Adrenal gland (tissue), 12 donors: ENCODE results near the gene CD274. TPM values are rescaled to one million over a fixed set of nuclear protein-coding genes. Genes with fewer than 3 reads are reported as not detected.

Experiments used
- DNase-seq, 7 donors: peaks; one replicate each; pipeline ENCODE4 v3.0.0-alpha.2; 2019 to 2020
- H3K27ac ChIP-seq, 5 donors: fragments of 200-600 bp; sonication (generic) in 4 of 5; 1 replicate in 3 of 5; 2 replicates in 2 of 5; pipeline versions ENCODE4 v1.5.1 to v1.8.0; 2016 to 2020; ENCODE audit warnings: mild to moderate bottlenecking in 1 of 5
- H3K27me3 ChIP-seq: fragments of 200-600 bp; 2 replicates; pipeline ENCODE4 v1.8.0; 2021
- H3K36me3 ChIP-seq, 2 donors: fragments of 200-600 bp; replicated peaks in 1 of 2; 1 replicate in 1 of 2; 2 replicates in 1 of 2; pipeline versions ENCODE4 v1.5.1 to v1.8.0; 2018 to 2022
- H3K4me1 ChIP-seq, 2 donors: fragments of 200-600 bp; replicated peaks in 1 of 2; 1 replicate in 1 of 2; 2 replicates in 1 of 2; pipeline versions ENCODE4 v1.5.1 to v1.8.0; 2018 to 2021
- H3K4me3 ChIP-seq, 4 donors: fragments of 200-600 bp; sonication (generic) in 3 of 4; one replicate each; pipeline ENCODE4 v1.5.1; 2016 to 2018
- H3K9me3 ChIP-seq, 3 donors: fragments of 200-600 bp; sonication (generic) in 1 of 3; replicated peaks in 1 of 3; 1 replicate in 2 of 3; 2 replicates in 1 of 3; pipeline versions ENCODE4 v1.5.1 to v1.8.0; 2016 to 2021
- POLR2A ChIP-seq, 2 donors: fragments of 450-650 bp; IDR thresholded peaks; one replicate each; pipeline ENCODE4 v1.6.1; 2017; ENCODE audit warnings: antibody characterized with exemption in 2 of 2, mild to moderate bottlenecking in 2 of 2, moderate library complexity in 1 of 2
- WGBS, 4 donors: extraction: QIAGEN DNeasy Blood & Tissue Kit in 2 of 4; methylation state at CpG; one replicate each; pipeline versions ENCODE4 v1.1.5 to v1.1.7; 2013 to 2017; 5-methylcytosine and 5-hydroxymethylcytosine counted together
- intact Hi-C, 2 donors: fragments of 100-400 bp; cut with DNase I; formaldehyde crosslinking; loops; one replicate each; pipeline versions ENCODE4 v1.14.1 to v1.15.0; 2022 to 2023
- polyA plus RNA-seq, 3 donors: library from polyadenylated mRNA; stranded (reverse); fragments of 200-250 nt in 2 of 3; fragments of 350-450 nt in 1 of 3; fragmentation: Illumina TruSeq in 1 of 3; extraction: RNeasy Lipid Tissue Mini Kit (QIAGEN cat#74804) in 1 of 3; gene quantifications; one replicate each; pipeline ENCODE4 v1.2.3, GENCODE V29; 2013 to 2014
- total RNA-seq, 9 donors: library from RNA; depleted of rRNA in 4 of 9; stranded (reverse); fragments of >200 nt in 4 of 9; fragments of 120-200 nt in 1 of 9; fragmentation: NEBNext Ultra II Directional in 1 of 9; extraction: Animal tissue kit (Norgen Biotek cat#: 25700) in 1 of 9; gene quantifications; one replicate each; pipeline versions ENCODE4 v1.1.0 to v1.2.4, GENCODE V29; 2013 to 2023
- TF ChIP-seq, protein P1 (sequence below), 6 experiments: fragments of 450-650 bp in 4 of 6; fragments of 200-600 bp in 2 of 6; sonication (generic) in 1 of 6; IDR thresholded peaks; 1 replicate in 5 of 6; 2 replicates in 1 of 6; pipeline versions ENCODE4 v1.5.1 to v1.8.0; 2016 to 2021; ENCODE audit warnings: antibody characterized with exemption in 6 of 6, mild to moderate bottlenecking in 2 of 6, moderate library complexity in 1 of 6
- donor health status: healthy with polysubstance abuse.
- donor health status: Bipolar disorder and iron deficiency.
- donor health status: DM: yes; HTN: yes; CAD: no.
- donor health status: DM: no; HTN: no; CAD: no.
- donor health status: DM: no; HTN: no; CAD: no.
- donor health status: DM: yes; HTN: yes; CAD: no.

Gene CD274
- total and polyA plus RNA-seq, 12 donors, result 0.66 to 5.8 (median 2.0) TPM

DNA sequence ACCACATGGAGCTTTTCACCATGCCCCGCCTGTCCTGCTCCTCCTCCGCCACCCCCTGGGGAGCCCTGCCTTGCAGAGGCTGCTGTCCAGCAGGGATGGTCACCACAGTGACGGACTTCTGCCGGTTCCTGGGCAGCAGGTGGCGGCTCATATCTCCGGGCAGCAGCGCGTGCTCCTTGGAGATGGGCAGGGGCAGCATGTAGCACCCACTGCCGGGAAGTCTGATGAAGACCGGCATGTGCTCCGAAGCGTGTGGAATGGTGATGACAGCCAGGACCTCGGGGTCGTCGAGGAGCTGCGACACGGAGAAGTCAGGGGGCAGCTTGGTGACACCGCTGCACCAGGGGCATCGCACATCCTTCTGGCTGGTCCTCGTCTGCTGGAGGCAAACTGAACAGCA, 31.9 kb upstream of the CD274 start:
- WGBS, 4 donors, result 92 to 98% (median 94%) methylated on average over 14 to 20 of the region's 20 CpGs
- DNase-seq, result no peak
- TF ChIP-seq POLR2A (IDR thresholded peaks at IDR 0.05), result no peak
- TF ChIP-seq, protein P1, sequence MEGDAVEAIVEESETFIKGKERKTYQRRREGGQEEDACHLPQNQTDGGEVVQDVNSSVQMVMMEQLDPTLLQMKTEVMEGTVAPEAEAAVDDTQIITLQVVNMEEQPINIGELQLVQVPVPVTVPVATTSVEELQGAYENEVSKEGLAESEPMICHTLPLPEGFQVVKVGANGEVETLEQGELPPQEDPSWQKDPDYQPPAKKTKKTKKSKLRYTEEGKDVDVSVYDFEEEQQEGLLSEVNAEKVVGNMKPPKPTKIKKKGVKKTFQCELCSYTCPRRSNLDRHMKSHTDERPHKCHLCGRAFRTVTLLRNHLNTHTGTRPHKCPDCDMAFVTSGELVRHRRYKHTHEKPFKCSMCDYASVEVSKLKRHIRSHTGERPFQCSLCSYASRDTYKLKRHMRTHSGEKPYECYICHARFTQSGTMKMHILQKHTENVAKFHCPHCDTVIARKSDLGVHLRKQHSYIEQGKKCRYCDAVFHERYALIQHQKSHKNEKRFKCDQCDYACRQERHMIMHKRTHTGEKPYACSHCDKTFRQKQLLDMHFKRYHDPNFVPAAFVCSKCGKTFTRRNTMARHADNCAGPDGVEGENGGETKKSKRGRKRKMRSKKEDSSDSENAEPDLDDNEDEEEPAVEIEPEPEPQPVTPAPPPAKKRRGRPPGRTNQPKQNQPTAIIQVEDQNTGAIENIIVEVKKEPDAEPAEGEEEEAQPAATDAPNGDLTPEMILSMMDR (IDR thresholded peaks at IDR 0.05), result no peak
- Histone ChIP-seq H3K4me3 (no peak overlapping the region), H3K36me3 (no peaks in the 10 kb centered on the region), H3K27ac (no peak overlapping the region), H3K9me3 (no peaks in the 10 kb centered on the region), H3K4me1 (no peaks in the 10 kb centered on the region), H3K27me3 (no peaks in the 10 kb centered on the region)
- intact Hi-C loops, result no loop called here

DNA sequence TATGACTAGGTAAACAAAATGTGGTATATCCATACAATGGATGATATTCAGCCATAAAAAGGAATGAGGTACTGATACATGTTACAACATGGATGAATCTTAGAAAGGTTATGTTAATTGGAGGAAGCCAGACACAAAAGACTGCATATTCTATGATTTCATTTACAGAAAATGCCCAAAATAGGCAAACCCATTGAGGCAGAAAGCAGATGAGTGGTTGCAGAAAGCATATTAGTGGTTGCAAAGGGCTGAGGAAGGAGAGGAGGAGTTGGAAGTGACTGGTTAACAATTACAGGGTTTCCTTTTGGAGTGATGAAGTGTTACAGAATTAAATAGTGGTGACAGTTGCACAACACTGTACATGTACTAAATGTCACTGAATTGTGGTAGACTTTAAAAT, 30.4 kb upstream of the CD274 start:
- DNase-seq, result no peak
- intact Hi-C loops, result no loop called here
- TF ChIP-seq, protein P1 (IDR thresholded peaks at IDR 0.05), result no peak
- TF ChIP-seq POLR2A (IDR thresholded peaks at IDR 0.05), result no peak
- Histone ChIP-seq H3K9me3 (no peaks in the 10 kb centered on the region), H3K36me3 (no peaks in the 10 kb centered on the region), H3K4me3 (no peak overlapping the region), H3K4me1 (no peaks in the 10 kb centered on the region), H3K27ac (no peak overlapping the region), H3K27me3 (no peaks in the 10 kb centered on the region)

DNA sequence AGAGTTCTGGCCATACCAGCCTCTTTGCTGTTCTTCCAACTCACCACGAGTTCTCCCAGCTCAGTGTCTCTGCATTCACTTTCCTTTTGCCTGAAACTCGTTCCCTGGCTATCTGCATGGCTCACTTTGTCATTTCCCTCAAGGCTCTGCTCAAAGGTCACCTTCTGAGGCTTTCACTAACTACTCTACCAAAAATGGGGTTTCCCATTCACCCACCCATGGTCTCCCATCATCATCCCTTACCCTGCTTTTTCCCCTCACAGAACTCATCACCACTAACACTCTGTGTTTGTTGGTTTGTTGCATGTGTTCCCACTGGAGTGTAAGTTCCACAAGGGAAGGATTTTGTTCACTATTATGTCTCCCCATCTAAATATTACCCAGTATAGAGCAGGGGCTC, 29.2 kb upstream of the CD274 start:
- no peaks in the 10 kb centered on the region for H3K9me3 ChIP-seq
- no peaks in the 10 kb centered on the region for H3K27me3 ChIP-seq
- no peak for TF ChIP-seq POLR2A (IDR thresholded peaks at IDR 0.05)
- TF ChIP-seq, protein P1 (IDR thresholded peaks at IDR 0.05), result no peak
- no peaks in the 10 kb centered on the region for H3K4me1 ChIP-seq
- DNase-seq, result no peak
- H3K36me3 ChIP-seq, result no peaks in the 10 kb centered on the region
- intact Hi-C loops, result no loop called here
- H3K4me3 ChIP-seq, result no peak overlapping the region
- no peak overlapping the region for H3K27ac ChIP-seq
- 62 to 84% (median 78%) methylated on average over 2 of the region's 2 CpGs for WGBS, 4 donors

DNA sequence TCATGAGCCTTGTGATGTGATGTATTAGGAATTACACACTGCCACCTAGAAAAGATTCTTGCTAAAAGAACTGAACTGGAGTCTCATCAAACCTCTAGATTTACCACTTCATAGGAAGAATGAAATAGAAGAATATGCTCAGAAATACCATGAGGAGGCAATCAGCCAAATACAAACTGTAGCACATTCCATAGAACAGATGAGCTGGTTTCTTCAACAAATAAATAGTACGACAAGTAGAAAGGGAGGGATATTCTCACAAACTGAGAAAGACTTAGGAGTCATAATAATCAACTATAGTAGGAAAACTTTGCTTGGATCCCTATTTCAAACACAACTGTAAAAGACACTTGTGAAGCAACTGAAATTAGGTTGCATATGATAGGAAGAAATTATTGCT, 28.1 kb upstream of the CD274 start:
- Histone ChIP-seq H3K9me3 (no peaks in the 10 kb centered on the region), H3K36me3 (no peaks in the 10 kb centered on the region), H3K27me3 (no peaks in the 10 kb centered on the region), H3K4me3 (no peak overlapping the region), H3K27ac (no peak overlapping the region), H3K4me1 (no peaks in the 10 kb centered on the region)
- intact Hi-C loops, result no loop called here
- WGBS, 4 donors, result 89 to 100% (median 96%) methylated on average over 1 of the region's 1 CpG
- DNase-seq, result no peak
- TF ChIP-seq, protein P1 (IDR thresholded peaks at IDR 0.05), result no peak
- no peak for TF ChIP-seq POLR2A (IDR thresholded peaks at IDR 0.05)
